Astrocyte (in vitro differentiated cells and primary cell): Measurements from ENCODE around the gene PKP2. TPM values are rescaled to one million over a fixed set of nuclear protein-coding genes. Genes with fewer than 3 reads are reported as not detected.
"Not testable (repeated sequence)": the region's sequence is repeated elsewhere in the genome, so short reads cannot be mapped to it uniquely, and the experiment has no call there.

Experiments used
- DNase-seq: peaks from one replicate; pipeline ENCODE4 v3.0.0-alpha.2; 2010; ENCODE audit warnings: low read depth
- FAIRE-seq: peaks from 2 replicates; lab custom pipeline; 2011; peaks lifted over from hg19 to GRCh38; lab: Jason Lieb, UNC
- H2AFZ ChIP-seq: 2 replicates; pipeline ENCODE4 v1.6.0; 2012; ENCODE audit warnings: low read depth, low read length, inconsistent platforms
- H3K27ac ChIP-seq: 2 replicates; pipeline ENCODE4 v1.5.1; 2011; ENCODE audit warnings: low read depth, low read length, inconsistent platforms
- H3K27me3 ChIP-seq: 2 replicates; pipeline ENCODE4 v1.6.0; 2011; ENCODE audit warnings: low read length, inconsistent platforms; ENCODE audit not compliant: insufficient read depth
- H3K36me3 ChIP-seq: 2 replicates; pipeline ENCODE4 v1.5.1; 2011; ENCODE audit warnings: low read length, inconsistent platforms; ENCODE audit not compliant: insufficient read depth
- H3K4me1 ChIP-seq: 2 replicates; pipeline ENCODE4 v1.5.1; 2011; ENCODE audit warnings: low read length, inconsistent platforms; ENCODE audit not compliant: insufficient read depth
- H3K4me2 ChIP-seq: 2 replicates; pipeline ENCODE4 v1.6.0; 2012; ENCODE audit warnings: low read length, inconsistent platforms
- H3K4me3 ChIP-seq: 2 replicates; pipeline ENCODE4 v1.5.1; 2011; ENCODE audit warnings: low read depth, mild to moderate bottlenecking, low read length, inconsistent platforms; ENCODE audit not compliant: insufficient read depth
- H3K79me2 ChIP-seq: 2 replicates; pipeline ENCODE4 v1.6.0; 2012; ENCODE audit warnings: mild to moderate bottlenecking, low read length, inconsistent platforms; ENCODE audit not compliant: insufficient read depth
- H3K9ac ChIP-seq: 2 replicates; pipeline ENCODE4 v1.6.0; 2012; ENCODE audit warnings: mild to moderate bottlenecking, low read length, inconsistent platforms
- H3K9me3 ChIP-seq: 2 replicates; pipeline ENCODE4 v1.5.1; 2012; ENCODE audit warnings: low read depth, mild to moderate bottlenecking, low read length, inconsistent platforms; ENCODE audit not compliant: insufficient read depth
- H4K20me1 ChIP-seq: 2 replicates; pipeline ENCODE4 v1.6.0; 2012; ENCODE audit warnings: low read length, inconsistent platforms; ENCODE audit not compliant: insufficient read depth
- H3K27ac Mint-ChIP-seq: one replicate; pipeline ENCODE4 v1.8.0; 2021; ENCODE audit warnings: mild to moderate bottlenecking, mixed read lengths; ENCODE audit not compliant: unreplicated experiment
- H3K27me3 Mint-ChIP-seq: one replicate; pipeline ENCODE4 v1.8.0; 2021; ENCODE audit warnings: low read depth, mixed read lengths; ENCODE audit not compliant: unreplicated experiment
- H3K36me3 Mint-ChIP-seq: one replicate; pipeline ENCODE4 v1.8.0; 2021; ENCODE audit warnings: low read depth, mixed read lengths; ENCODE audit not compliant: unreplicated experiment
- H3K4me1 Mint-ChIP-seq: one replicate; pipeline ENCODE4 v1.8.0; 2021; ENCODE audit warnings: low read depth, mixed read lengths; ENCODE audit not compliant: unreplicated experiment
- H3K4me3 Mint-ChIP-seq: one replicate; pipeline ENCODE4 v1.8.0; 2021; ENCODE audit warnings: mild to moderate bottlenecking, moderate library complexity, mixed read lengths; ENCODE audit not compliant: unreplicated experiment
- H3K9me3 Mint-ChIP-seq: one replicate; pipeline ENCODE4 v1.8.0; 2021; ENCODE audit warnings: mild to moderate bottlenecking, mixed read lengths; ENCODE audit not compliant: unreplicated experiment
- EZH2 ChIP-seq: IDR thresholded peaks from 2 replicates; pipeline ENCODE4 v1.6.1; 2012; ENCODE audit warnings: mild to moderate bottlenecking, low read length, inconsistent platforms; ENCODE audit not compliant: insufficient read depth
- total RNA-seq: library from RNA; stranded (reverse); gene quantifications from 2 replicates; pipeline ENCODE4 v1.2.1, GENCODE V29; 2021
- TF ChIP-seq, protein P1 (sequence below): IDR thresholded peaks from 2 replicates; pipeline ENCODE4 v1.5.1; 2011; ENCODE audit warnings: low read depth, mild to moderate bottlenecking, inconsistent platforms, low read length, moderate library complexity; ENCODE audit not compliant: insufficient read depth

Gene PKP2
- total RNA-seq, 1 donor from 2014 or later: 35.4 TPM

DNA sequence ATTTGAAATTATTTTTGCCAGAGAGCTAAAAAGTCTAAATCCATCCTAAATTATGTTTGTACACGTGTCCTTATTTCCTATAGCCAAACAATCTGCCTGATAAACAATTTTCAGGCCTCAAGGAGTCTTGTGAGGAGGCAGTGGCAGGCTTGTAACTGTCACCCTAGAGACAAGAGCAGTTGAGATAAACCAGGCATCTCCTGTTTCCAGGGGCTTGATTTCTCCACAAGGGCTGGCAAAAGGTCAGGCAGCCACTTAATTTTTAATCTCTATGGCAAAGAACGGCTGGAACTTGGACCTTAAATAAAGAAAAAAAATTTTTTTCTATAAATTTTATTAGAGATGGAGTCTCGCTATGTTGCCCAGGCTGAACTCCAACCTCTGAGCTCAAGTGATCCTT, 15.5 kb downstream of the PKP2 start:
- Mint-ChIP-seq H3K9me3 (no peaks in the 10 kb centered on the region), H3K4me3 (no peak overlapping the region), H3K27me3 (no peaks in the 10 kb centered on the region), H3K36me3 (peaks cover 3% of the 10 kb centered on the region), H3K27ac (no peak overlapping the region), H3K4me1 (peaks cover 5% of the 10 kb centered on the region)
- Histone ChIP-seq H3K4me1 (no peaks in the 10 kb centered on the region), H4K20me1 (no peaks in the 10 kb centered on the region), H3K4me2 (no peak overlapping the region), H3K36me3 (no peaks in the 10 kb centered on the region), H3K9me3 (no peaks in the 10 kb centered on the region), H3K9ac (no peak overlapping the region), H2AFZ (no peak overlapping the region), H3K79me2 (no peaks in the 10 kb centered on the region), H3K27me3 (no peaks in the 10 kb centered on the region), H3K4me3 (no peak overlapping the region), H3K27ac (no peak overlapping the region)
- no peak for DNase-seq
- TF ChIP-seq EZH2: no peak
- TF ChIP-seq, protein P1, sequence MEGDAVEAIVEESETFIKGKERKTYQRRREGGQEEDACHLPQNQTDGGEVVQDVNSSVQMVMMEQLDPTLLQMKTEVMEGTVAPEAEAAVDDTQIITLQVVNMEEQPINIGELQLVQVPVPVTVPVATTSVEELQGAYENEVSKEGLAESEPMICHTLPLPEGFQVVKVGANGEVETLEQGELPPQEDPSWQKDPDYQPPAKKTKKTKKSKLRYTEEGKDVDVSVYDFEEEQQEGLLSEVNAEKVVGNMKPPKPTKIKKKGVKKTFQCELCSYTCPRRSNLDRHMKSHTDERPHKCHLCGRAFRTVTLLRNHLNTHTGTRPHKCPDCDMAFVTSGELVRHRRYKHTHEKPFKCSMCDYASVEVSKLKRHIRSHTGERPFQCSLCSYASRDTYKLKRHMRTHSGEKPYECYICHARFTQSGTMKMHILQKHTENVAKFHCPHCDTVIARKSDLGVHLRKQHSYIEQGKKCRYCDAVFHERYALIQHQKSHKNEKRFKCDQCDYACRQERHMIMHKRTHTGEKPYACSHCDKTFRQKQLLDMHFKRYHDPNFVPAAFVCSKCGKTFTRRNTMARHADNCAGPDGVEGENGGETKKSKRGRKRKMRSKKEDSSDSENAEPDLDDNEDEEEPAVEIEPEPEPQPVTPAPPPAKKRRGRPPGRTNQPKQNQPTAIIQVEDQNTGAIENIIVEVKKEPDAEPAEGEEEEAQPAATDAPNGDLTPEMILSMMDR: no peak
- FAIRE-seq: no peak

- not testable (repeated sequence) for H3K4me3 Mint-ChIP-seq, H3K27ac Mint-ChIP-seq, H4K20me1 ChIP-seq, FAIRE-seq, H3K9me3 ChIP-seq, H3K79me2 ChIP-seq, H3K4me1 ChIP-seq, H3K27me3 Mint-ChIP-seq, H3K9me3 Mint-ChIP-seq, DNase-seq, H3K4me1 Mint-ChIP-seq, H3K4me3 ChIP-seq, H3K36me3 Mint-ChIP-seq, H3K9ac ChIP-seq, H3K27me3 ChIP-seq, H2AFZ ChIP-seq, H3K36me3 ChIP-seq, H3K4me2 ChIP-seq, H3K27ac ChIP-seq
Measured at GRCh38 chr12:32879066-32879465, 17.5 kb downstream of the PKP2 start.

DNA sequence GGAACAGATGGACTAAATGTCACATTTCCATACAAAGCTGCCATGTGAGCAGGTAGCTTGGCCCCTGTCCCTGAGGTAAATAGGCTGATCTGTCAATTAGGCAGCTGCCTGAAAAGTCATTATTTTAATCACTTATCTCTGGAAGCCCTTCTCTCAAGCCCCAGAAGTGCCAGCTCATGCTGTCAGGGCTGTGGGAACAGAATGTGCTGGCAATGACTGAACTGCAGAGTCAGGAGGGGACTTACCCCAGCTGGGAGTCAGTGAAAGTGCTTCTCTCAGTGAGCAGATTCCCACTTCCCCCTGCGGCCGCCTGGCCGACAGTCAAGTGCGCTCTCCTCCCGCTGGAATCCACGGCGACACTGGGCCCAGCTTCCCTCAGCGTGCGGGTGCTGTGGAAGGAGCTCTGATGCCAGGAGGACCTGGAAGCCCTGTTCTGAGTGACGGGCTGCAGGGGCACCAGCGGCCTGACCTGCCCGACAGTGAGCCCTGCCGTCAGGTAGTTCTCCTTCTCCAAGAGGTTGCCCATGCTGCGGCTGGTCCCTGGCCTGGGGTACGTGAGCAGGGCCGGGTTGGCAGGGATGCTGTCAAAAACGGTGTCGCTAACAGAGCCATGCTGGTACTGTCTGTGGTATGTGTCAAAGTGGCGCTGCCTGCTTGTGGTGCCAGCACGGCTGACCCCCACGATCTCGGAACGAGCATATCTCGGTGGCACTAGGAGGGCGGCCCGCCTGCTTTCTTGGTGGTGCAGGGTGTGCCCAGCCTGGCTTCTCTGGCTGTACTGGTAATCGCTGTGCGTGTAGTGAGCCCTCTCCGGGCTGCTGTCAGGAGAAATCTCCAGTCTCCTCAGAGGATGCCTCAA, 18.7 kb downstream of the PKP2 start:
- H3K4me3 Mint-ChIP-seq: no peak overlapping the region

More for the DNA sequence above, 18.7 kb downstream of the PKP2 start:
- Histone ChIP-seq H3K27ac (no peak overlapping the region), H3K79me2 (no peaks in the 10 kb centered on the region), H3K36me3 (no peaks in the 10 kb centered on the region), H3K27me3 (no peaks in the 10 kb centered on the region), H3K4me3 (no peak overlapping the region), H3K9me3 (no peaks in the 10 kb centered on the region), H3K4me2 (no peak overlapping the region), H4K20me1 (no peaks in the 10 kb centered on the region), H3K9ac (no peak overlapping the region), H2AFZ (no peak overlapping the region), H3K4me1 (no peaks in the 10 kb centered on the region)
- H3K27ac Mint-ChIP-seq: no peak overlapping the region
- FAIRE-seq: no peak
- peaks cover 3% of the 10 kb centered on the region for H3K4me1 Mint-ChIP-seq
- DNase-seq: no peak
- H3K36me3 Mint-ChIP-seq: peaks cover 3% of the 10 kb centered on the region
- no peaks in the 10 kb centered on the region for H3K9me3 Mint-ChIP-seq
- TF ChIP-seq EZH2: no peak
- TF ChIP-seq, protein P1: no peak
- H3K27me3 Mint-ChIP-seq: no peaks in the 10 kb centered on the region
